Muscle of leg (tissue), 11 donors: ENCODE results near the gene POU3F1. TPM values are rescaled to one million over a fixed set of nuclear protein-coding genes. Genes with fewer than 3 reads are reported as not detected.

Source experiments
- DNase-seq: peaks from one replicate; pipeline ENCODE4 v3.0.0; 2013
- H3K27ac ChIP-seq: one replicate; pipeline ENCODE4 v1.5.1; 2013; ENCODE audit warnings: mild to moderate bottlenecking, low read length, control low read depth
- H3K27me3 ChIP-seq: one replicate; pipeline ENCODE4 v1.6.1; 2013; ENCODE audit warnings: low read length; ENCODE audit not compliant: control insufficient read depth, insufficient read depth
- H3K36me3 ChIP-seq: one replicate; pipeline ENCODE4 v1.6.1; 2013; ENCODE audit warnings: low read length; ENCODE audit not compliant: control insufficient read depth, insufficient read depth
- H3K4me1 ChIP-seq: one replicate; pipeline ENCODE4 v1.6.1; 2013; ENCODE audit warnings: low read length; ENCODE audit not compliant: control insufficient read depth, insufficient read depth
- H3K4me3 ChIP-seq: one replicate; pipeline ENCODE4 v1.5.1; 2013; ENCODE audit warnings: low read length, control low read depth
- H3K9me3 ChIP-seq: replicated peaks from 2 replicates; pipeline ENCODE4 v1.6.1; 2013; ENCODE audit warnings: low read depth, low read length; ENCODE audit not compliant: control insufficient read depth
- WGBS: methylation state at CpG from one replicate; pipeline ENCODE4 v1.1.5; 2013; ENCODE audit warnings: missing lambda C conversion rate; ENCODE audit not compliant: insufficient coverage; 5-methylcytosine and 5-hydroxymethylcytosine counted together
- polyA plus RNA-seq, 8 donors: library from polyadenylated mRNA; unstranded; fragments of 120-200 nt; gene quantifications; one replicate each; pipeline versions ENCODE4 v1.2.1 to v1.2.3, GENCODE V29; 2013; ENCODE audit warnings: inconsistent platforms in 1 of 8, low replicate concordance in 1 of 8; ENCODE audit not compliant: insufficient read length in 8 of 8, insufficient read depth in 1 of 8
- total RNA-seq: library from RNA; stranded (reverse); fragments of 120-200 nt; gene quantifications from one replicate; pipeline ENCODE4 v1.2.4, GENCODE V29; 2013

POU3F1 gene
- total and polyA plus RNA-seq, 9 donors: 0.68 to 1.9 (median 1.2) TPM

GRCh38 chr1:38015978-38016725 lies 30.4 kb downstream of the POU3F1 start:
- Histone ChIP-seq H3K4me3 (no peak overlapping the region), H3K36me3 (peaks cover 52% of the 10 kb centered on the region), H3K27me3 (no peaks in the 10 kb centered on the region), H3K9me3 (no peaks in the 10 kb centered on the region), H3K27ac (peak overlapping the region; percentile 95), H3K4me1 (peaks cover 44% of the 10 kb centered on the region)
- WGBS: 34% methylated on average over 4 of the region's 6 CpGs
- DNase-seq: peak; percentile 92

GRCh38 chr1:38014724-38015424 lies 31.7 kb downstream of the POU3F1 start:
- no peak for DNase-seq
- WGBS: 83% methylated on average over 4 of the region's 11 CpGs
- no peaks in the 10 kb centered on the region for H3K9me3 ChIP-seq
- peaks cover 43% of the 10 kb centered on the region for H3K36me3 ChIP-seq
- no peaks in the 10 kb centered on the region for H3K27me3 ChIP-seq
- H3K4me3 ChIP-seq: no peak overlapping the region
- H3K4me1 ChIP-seq: peaks cover 50% of the 10 kb centered on the region
- H3K27ac ChIP-seq: peak overlapping the region; percentile 95

- Histone ChIP-seq H3K9me3 (no peaks in the 10 kb centered on the region), H3K27me3 (no peaks in the 10 kb centered on the region), H3K4me3 (peak overlapping the region; percentile 1), H3K27ac (peak overlapping the region; percentile 67), H3K4me1 (peaks cover 57% of the 10 kb centered on the region), H3K36me3 (peaks cover 37% of the 10 kb centered on the region)
- no CpG with 5 or more reads among the region's 4 CpGs for WGBS
- DNase-seq: no peak
Observed at GRCh38 chr1:38014171-38014570, 32.4 kb downstream of the POU3F1 start.

GRCh38 chr1:38013227-38013622 lies 33.4 kb downstream of the POU3F1 start:
- Histone ChIP-seq H3K4me1 (peaks cover 64% of the 10 kb centered on the region), H3K4me3 (peak overlapping the region; percentile 78), H3K27ac (peak overlapping the region; percentile 99), H3K27me3 (no peaks in the 10 kb centered on the region), H3K36me3 (peaks cover 34% of the 10 kb centered on the region), H3K9me3 (no peaks in the 10 kb centered on the region)
- DNase-seq: no peak
- 17% methylated on average over 1 of the region's 4 CpGs for WGBS

- H3K4me1 ChIP-seq: peaks cover 66% of the 10 kb centered on the region
- H3K27ac ChIP-seq: peak within 1 kb of the TSS; percentile 99
- peak; percentile 99 for DNase-seq
- peaks cover 31% of the 10 kb centered on the region for H3K36me3 ChIP-seq
- H3K9me3 ChIP-seq: no peaks in the 10 kb centered on the region
- H3K4me3 ChIP-seq: peak within 1 kb of the TSS; percentile 78
- WGBS: 0% methylated on average over 49 of the region's 49 CpGs
- H3K27me3 ChIP-seq: no peaks in the 10 kb centered on the region
Observed at GRCh38 chr1:38012363-38013226, 34.0 kb downstream of the POU3F1 start, which contains the start of gene UTP11. TSS of gene UTP11 (plus strand) at chr1:38012734. CDS start at chr1:38012803, 69 bp downstream.

GRCh38 chr1:38009841-38010180 lies 36.8 kb downstream of the POU3F1 start:
- H3K36me3 ChIP-seq: peaks cover 9% of the 10 kb centered on the region
- WGBS: 88% methylated on average over 2 of the region's 6 CpGs
- DNase-seq: no peak
- H3K4me1 ChIP-seq: peaks cover 56% of the 10 kb centered on the region
- no peaks in the 10 kb centered on the region for H3K27me3 ChIP-seq
- H3K4me3 ChIP-seq: no peak overlapping the region
- no peaks in the 10 kb centered on the region for H3K9me3 ChIP-seq
- H3K27ac ChIP-seq: peak overlapping the region; percentile 79

GRCh38 chr1:38009088-38009840 lies 37.3 kb downstream of the POU3F1 start:
- peak; percentile 74 for DNase-seq
- H3K4me3 ChIP-seq: no peak overlapping the region
- no peaks in the 10 kb centered on the region for H3K9me3 ChIP-seq
- H3K4me1 ChIP-seq: peaks cover 54% of the 10 kb centered on the region
- H3K27ac ChIP-seq: peak overlapping the region; percentile 79
- 82% methylated on average over 3 of the region's 8 CpGs for WGBS
- H3K27me3 ChIP-seq: no peaks in the 10 kb centered on the region
- H3K36me3 ChIP-seq: peaks cover 4% of the 10 kb centered on the region

- Histone ChIP-seq H3K9me3 (no peaks in the 10 kb centered on the region), H3K36me3 (peaks cover 3% of the 10 kb centered on the region), H3K4me3 (peak overlapping the region; percentile 24), H3K4me1 (peaks cover 66% of the 10 kb centered on the region), H3K27me3 (no peaks in the 10 kb centered on the region), H3K27ac (peak overlapping the region; percentile 89)
- 48% methylated on average over 4 of the region's 12 CpGs for WGBS
- DNase-seq: peak; percentile 87
Observed at GRCh38 chr1:38006008-38006828, 40.4 kb downstream of the POU3F1 start.
